PC-3 (cell line): ENCODE data around the gene CPZ. TPM values are rescaled to one million over a fixed set of nuclear protein-coding genes. Genes with fewer than 3 reads are reported as not detected.

Experiments
- ATAC-seq: fragments of 200-7000 bp; cut with Tn5 transposase; 2 replicates; pipeline ENCODE4 v1.9.1; 2020; ENCODE audit warnings: mild to moderate bottlenecking, moderate library complexity
- BruUV-seq: library from RNA; stranded (reverse); fragments of 400-500 nt; replicated peaks from 2 replicates; lab custom pipeline; 2021; lab: Mats Ljungman, UMichigan
- CTCF ChIA-PET: fragments of 300-600 bp; sonication (Branson Sonifier 250); formaldehyde crosslinking; loops from one replicate; lab custom pipeline; 2022; ENCODE audit warnings: antibody characterized with exemption; lab: Charles Lee
- POLR2A ChIA-PET: fragments of 300-600 bp; sonication (Branson Sonifier 250); formaldehyde crosslinking; loops from one replicate; lab custom pipeline; 2022; ENCODE audit warnings: antibody characterized with exemption; ENCODE audit not compliant: unreplicated experiment; lab: Charles Lee
- DNase-seq: peaks from one replicate; pipeline ENCODE4 v3.0.0-alpha.2; 2015
- H2AFZ ChIP-seq: fragments of 300-600 bp; sonication (generic); 2 replicates; pipeline ENCODE4 v1.6.0; 2016; ENCODE audit warnings: antibody characterized with exemption, low read length
- H3F3A ChIP-seq: fragments of 300-600 bp; sonication (generic); one replicate; pipeline ENCODE4 v1.6.0; 2017; ENCODE audit warnings: antibody characterized with exemption, low read length, control low read depth, mild to moderate bottlenecking; ENCODE audit not compliant: unreplicated experiment
- H3K27ac ChIP-seq: fragments of 300-600 bp; sonication (generic); 2 replicates; pipeline ENCODE4 v1.5.1; 2016; ENCODE audit warnings: mild to moderate bottlenecking, low read length
- H3K27me3 ChIP-seq: fragments of 300-600 bp; sonication (generic); 2 replicates; pipeline ENCODE4 v1.6.1; 2016; ENCODE audit warnings: low read length, mixed read lengths
- H3K36me3 ChIP-seq: fragments of 300-600 bp; sonication (generic); 2 replicates; pipeline ENCODE4 v1.6.1; 2016; ENCODE audit warnings: low read depth, mixed run types, low read length, mixed read lengths
- H3K4me1 ChIP-seq: fragments of 300-600 bp; sonication (generic); 2 replicates; pipeline ENCODE4 v1.5.1; 2016; ENCODE audit warnings: low read length; ENCODE audit not compliant: insufficient read depth
- H3K4me2 ChIP-seq: fragments of 300-600 bp; sonication (generic); 2 replicates; pipeline ENCODE4 v1.6.0; 2016; ENCODE audit warnings: low read length
- H3K4me3 ChIP-seq: fragments of 300-600 bp; sonication (generic); 2 replicates; pipeline ENCODE4 v1.5.1; 2016; ENCODE audit warnings: mild to moderate bottlenecking, low read length, mixed read lengths
- H3K79me2 ChIP-seq: fragments of 300-600 bp; sonication (generic); 2 replicates; pipeline ENCODE4 v1.6.1; 2017; ENCODE audit warnings: low read length, mixed read lengths
- H3K9ac ChIP-seq: fragments of 300-600 bp; sonication (generic); 2 replicates; pipeline ENCODE4 v1.6.0; 2016; ENCODE audit warnings: mild to moderate bottlenecking, low read length
- H3K9me2 ChIP-seq: fragments of 300-600 bp; sonication (generic); replicated peaks from 2 replicates; pipeline ENCODE4 v1.6.1; 2016; ENCODE audit warnings: mixed run types, low read length, mixed read lengths
- H3K9me3 ChIP-seq: fragments of 300-600 bp; sonication (generic); 2 replicates; pipeline ENCODE4 v1.6.1; 2016; ENCODE audit warnings: low read length, mixed read lengths
- H4K20me1 ChIP-seq: fragments of 300-600 bp; sonication (generic); 2 replicates; pipeline ENCODE4 v1.6.1; 2016; ENCODE audit warnings: low read length, mixed read lengths
- CTCF ChIP-seq: fragments of 300-600 bp; sonication (generic); conservative IDR thresholded peaks from 2 replicates; pipeline ENCODE4 v1.5.1; 2017; ENCODE audit warnings: antibody characterized with exemption, low read depth, mild to moderate bottlenecking, low read length
- EZH2 ChIP-seq: fragments of 300-600 bp; sonication (generic); IDR thresholded peaks from one replicate; pipeline ENCODE4 v1.6.1; 2017; ENCODE audit warnings: antibody characterized with exemption, mild to moderate bottlenecking, low read length; ENCODE audit not compliant: unreplicated experiment
- EZH2phosphoT487 ChIP-seq: fragments of 300-600 bp; sonication (generic); IDR thresholded peaks from 2 replicates; pipeline ENCODE4 v1.6.1; 2018; ENCODE audit warnings: mild to moderate bottlenecking, antibody characterized with exemption, low read length, borderline replicate concordance
- intact Hi-C: fragments of 100-400 bp; cut with micrococcal nuclease; formaldehyde crosslinking; loops from 2 replicates; pipeline ENCODE4 v1.9.0; 2023
- total RNA-seq: library from RNA; depleted of rRNA; stranded (reverse); fragments of >200 nt; gene quantifications from 2 replicates; pipeline ENCODE4 v1.2.3, GENCODE V29; 2014

Gene CPZ
- total RNA-seq, 1 experiment from 2014 or later, result 27.9 TPM

GRCh38 chr4:8612646-8613045 is 20.1 kb downstream of the CPZ start:
- no peaks in the 10 kb centered on the region for H3K4me1 ChIP-seq
- no peak for ATAC-seq
- no peak overlapping the region for H3K27ac ChIP-seq
- H3K9me3 ChIP-seq, result no peaks in the 10 kb centered on the region
- TF ChIP-seq CTCF (no peak), EZH2 (no peak), EZH2phosphoT487 (no peak)
- no peak for DNase-seq
- H4K20me1 ChIP-seq, result no peaks in the 10 kb centered on the region
- no peak overlapping the region for H3K9ac ChIP-seq
- no peaks in the 10 kb centered on the region for H3F3A ChIP-seq
- H3K36me3 ChIP-seq, result no peaks in the 10 kb centered on the region
- H3K4me3 ChIP-seq, result no peak overlapping the region
- no TSS peak for BruUV-seq
- H3K79me2 ChIP-seq, result no peaks in the 10 kb centered on the region
- intact Hi-C loops, result no loop called here
- POLR2A ChIA-PET, result no interaction called here
- H3K4me2 ChIP-seq, result no peak overlapping the region
- CTCF ChIA-PET, result no interaction called here
- no peaks in the 10 kb centered on the region for H3K27me3 ChIP-seq
- H2AFZ ChIP-seq, result no peak overlapping the region
- H3K9me2 ChIP-seq, result no peaks in the 10 kb centered on the region

DNA sequence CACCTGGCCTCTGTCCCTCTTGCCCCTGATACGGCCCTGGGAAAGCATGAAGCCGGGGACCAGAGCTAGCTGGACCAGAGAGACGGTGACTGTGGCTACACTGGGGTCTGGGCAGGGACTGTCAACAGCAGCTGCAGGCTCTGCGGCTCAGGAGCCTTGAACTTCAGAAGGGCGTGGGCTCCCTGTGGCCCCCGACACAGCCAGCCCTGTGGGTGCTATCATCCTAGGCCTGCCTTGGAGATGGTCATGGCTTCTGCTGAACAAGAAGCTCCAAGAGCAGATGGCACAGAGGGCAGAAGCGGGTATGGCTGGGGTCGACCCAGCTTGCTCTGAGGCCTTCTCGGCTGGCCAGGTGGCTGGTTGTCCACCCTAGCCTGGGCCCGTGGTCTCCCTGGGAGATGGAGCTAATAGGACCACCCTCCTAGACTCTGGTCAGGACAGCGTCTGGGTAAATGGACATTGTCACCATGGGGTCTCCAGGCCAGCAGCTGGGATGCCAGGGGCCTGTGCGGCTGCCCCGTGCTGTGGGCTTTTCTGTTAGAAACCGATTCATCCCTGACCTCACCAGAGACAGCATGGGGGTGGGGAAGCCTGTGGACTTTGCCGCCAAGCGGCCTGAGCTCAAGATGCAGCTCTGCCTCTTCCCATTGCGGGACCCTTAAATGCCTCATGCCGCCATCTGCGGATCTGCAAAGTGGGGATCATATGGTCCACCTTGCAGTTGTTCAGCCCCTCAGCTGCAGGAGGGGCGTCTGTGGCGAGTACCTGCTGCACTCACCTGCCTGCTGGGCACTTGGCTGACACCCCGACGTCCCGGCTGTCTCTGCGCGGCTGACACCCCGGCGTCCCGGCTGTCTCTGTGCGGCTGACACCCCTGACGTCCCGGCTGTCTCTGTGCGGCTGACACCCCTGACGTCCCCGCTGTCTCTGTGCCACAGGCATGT is 21.1 kb downstream of the CPZ start:
- no peaks in the 10 kb centered on the region for H3K79me2 ChIP-seq
- DNase-seq, result no peak
- no peak overlapping the region for H3K4me3 ChIP-seq
- no peak overlapping the region for H2AFZ ChIP-seq
- H3K27me3 ChIP-seq, result no peaks in the 10 kb centered on the region
- BruUV-seq, result no TSS peak
- ChIA-PET POLR2A (no interaction called here), CTCF (no interaction called here)
- no peak for ATAC-seq
- H3K36me3 ChIP-seq, result no peaks in the 10 kb centered on the region
- H3K27ac ChIP-seq, result no peak overlapping the region
- TF ChIP-seq CTCF (no peak), EZH2 (no peak), EZH2phosphoT487 (no peak)
- no peak overlapping the region for H3K4me2 ChIP-seq
- H4K20me1 ChIP-seq, result no peaks in the 10 kb centered on the region
- no peak overlapping the region for H3K9ac ChIP-seq
- H3F3A ChIP-seq, result no peaks in the 10 kb centered on the region
- H3K4me1 ChIP-seq, result no peaks in the 10 kb centered on the region
- H3K9me3 ChIP-seq, result no peaks in the 10 kb centered on the region
- H3K9me2 ChIP-seq, result no peaks in the 10 kb centered on the region
- intact Hi-C loops, result no loop called here
